Measurements from ENCODE around the gene AMY1A.
"Not testable (repeated sequence)": the region's sequence is repeated elsewhere in the genome, so short reads cannot be mapped to it uniquely, and the experiment has no call there.

AMY1A gene

GRCh38 chr1:103655460-103655859 lies at the start of gene AMY1A:
Gene AMY1A (plus strand): TSS chr1:103655760. CDS start chr1:103656331, 571 bp downstream.
- not testable (repeated sequence) for DNase-seq (ENCODE audit: low read depth)

- no peak for DNase-seq (ENCODE audit: low read depth)
These were observed 39.2 kb upstream of the AMY1A start for GRCh38 chr1:103616362-103616761.

DNA sequence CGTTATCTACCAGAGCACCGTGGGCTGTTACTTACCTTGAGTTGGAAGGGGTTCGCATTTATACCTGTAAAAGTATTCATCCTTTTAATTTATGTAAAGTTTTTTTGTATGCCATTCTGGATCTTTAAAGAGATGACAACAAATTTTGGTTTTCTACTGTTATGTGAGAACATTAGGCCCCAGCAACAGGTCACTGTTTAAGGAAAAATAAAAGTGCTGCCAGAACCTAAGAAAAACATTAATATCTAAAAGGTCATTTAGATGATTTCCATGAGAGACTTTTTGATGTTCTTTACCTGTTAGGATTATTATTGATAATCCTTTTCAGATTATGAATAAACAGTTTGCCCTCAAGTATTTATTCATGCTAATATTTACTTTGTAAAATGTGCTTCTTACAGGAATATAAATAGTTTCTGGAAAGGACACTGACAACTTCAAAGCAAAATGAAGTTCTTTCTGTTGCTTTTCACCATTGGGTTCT lies 38.5 kb upstream of the AMY1A start, which contains the start of gene AMY2A:
Gene AMY2A (plus strand): TSS at position 434 of the 484 bp plus-strand sequence. CDS start 14 bp downstream, at position 448.
- DNase-seq (ENCODE audit: low read depth): not testable (repeated sequence)

GRCh38 chr1:103627436-103627835 lies 28.1 kb upstream of the AMY1A start:
- not testable (repeated sequence) for DNase-seq (ENCODE audit: low read depth)

DNA sequence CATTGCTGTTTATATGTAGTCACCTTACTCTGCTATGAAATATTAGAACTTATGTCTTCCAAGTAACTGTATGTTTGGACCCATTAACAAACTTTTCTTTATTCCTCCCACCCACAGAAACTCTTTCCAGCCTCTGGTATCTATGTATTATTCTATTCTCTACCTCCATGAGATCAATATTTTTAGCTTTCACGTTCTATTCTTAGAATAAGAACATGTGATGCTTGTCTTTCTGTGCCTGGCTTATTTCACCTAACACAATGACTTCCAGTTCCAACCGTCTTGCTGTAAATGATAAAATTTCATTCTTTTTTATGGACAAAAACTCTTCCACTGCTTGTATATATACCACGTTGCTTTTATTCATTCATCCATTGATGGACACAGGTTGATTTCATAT lies 14.4 kb upstream of the AMY1A start:
- not testable (repeated sequence) for DNase-seq (ENCODE audit: low read depth)

GRCh38 chr1:103643908-103644307 lies 11.7 kb upstream of the AMY1A start:
- not testable (repeated sequence) for DNase-seq (ENCODE audit: low read depth)

GRCh38 chr1:103650305-103650704 lies 5.3 kb upstream of the AMY1A start:
- not testable (repeated sequence) for DNase-seq (ENCODE audit: low read depth)

DNA sequence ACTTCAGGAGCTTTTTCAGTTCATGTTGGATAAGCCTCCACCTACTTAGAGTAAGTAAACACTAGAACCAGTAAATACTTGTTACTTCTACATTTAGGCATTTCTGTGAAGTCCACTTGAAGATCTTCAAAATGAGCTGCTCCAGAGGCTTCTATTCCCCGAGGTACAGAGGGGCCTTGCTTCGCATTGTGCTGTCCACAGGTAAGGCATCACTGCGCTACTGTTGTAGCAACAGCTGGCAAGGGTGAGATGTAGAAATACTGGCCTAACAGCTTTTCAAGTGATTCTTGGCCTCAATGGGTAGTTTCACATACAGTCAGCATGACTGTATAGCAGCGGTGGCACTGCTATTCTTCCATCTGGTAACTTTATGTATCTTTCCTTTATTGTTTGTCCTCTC lies 4.7 kb upstream of the AMY1A start:
- not testable (repeated sequence) for DNase-seq (ENCODE audit: low read depth)

DNA sequence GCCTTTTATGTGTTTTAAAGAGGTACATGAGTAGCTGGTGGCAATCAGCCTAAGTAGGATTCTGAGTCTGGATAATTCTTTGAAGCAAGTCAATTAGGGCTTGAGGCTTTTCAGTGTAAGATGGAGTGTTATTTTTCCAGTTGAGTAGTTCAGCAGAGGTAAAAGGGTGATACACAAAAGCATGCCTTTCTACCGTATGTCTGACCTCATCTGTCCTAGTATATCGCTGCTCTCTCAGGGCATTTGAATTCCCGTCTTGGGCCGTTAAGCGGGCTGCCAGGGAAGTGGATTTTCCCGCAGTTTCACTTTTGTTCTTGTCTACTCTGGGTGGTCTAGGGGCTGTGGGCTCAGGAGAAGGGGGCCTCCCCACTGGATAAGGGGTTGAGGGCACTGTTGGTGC lies 1.4 kb upstream of the AMY1A start:
- DNase-seq (ENCODE audit: low read depth): not testable (repeated sequence)

GRCh38 chr1:103676335-103676734 lies 20.8 kb downstream of the AMY1A start:
- DNase-seq (ENCODE audit: low read depth): not testable (repeated sequence)

- DNase-seq (ENCODE audit: low read depth): not testable (repeated sequence)
These were observed 40.5 kb downstream of the AMY1A start, which contains the start of gene AMY1B for GRCh38 chr1:103696110-103696509. Gene AMY1B (minus strand): TSS chr1:103696210. CDS start chr1:103695639, 571 bp downstream.

GRCh38 chr1:103697430-103697829 lies 41.9 kb downstream of the AMY1A start:
- DNase-seq (ENCODE audit: low read depth): not testable (repeated sequence)

DNA sequence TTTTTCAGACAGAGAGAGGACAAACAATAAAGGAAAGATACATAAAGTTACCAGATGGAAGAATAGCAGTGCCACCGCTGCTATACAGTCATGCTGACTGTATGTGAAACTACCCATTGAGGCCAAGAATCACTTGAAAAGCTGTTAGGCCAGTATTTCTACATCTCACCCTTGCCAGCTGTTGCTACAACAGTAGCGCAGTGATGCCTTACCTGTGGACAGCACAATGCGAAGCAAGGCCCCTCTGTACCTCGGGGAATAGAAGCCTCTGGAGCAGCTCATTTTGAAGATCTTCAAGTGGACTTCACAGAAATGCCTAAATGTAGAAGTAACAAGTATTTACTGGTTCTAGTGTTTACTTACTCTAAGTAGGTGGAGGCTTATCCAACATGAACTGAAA lies 45.1 kb downstream of the AMY1A start:
- not testable (repeated sequence) for DNase-seq (ENCODE audit: low read depth)

- DNase-seq (ENCODE audit: low read depth): not testable (repeated sequence)
These were observed 45.7 kb downstream of the AMY1A start for GRCh38 chr1:103701256-103701655.

DNA sequence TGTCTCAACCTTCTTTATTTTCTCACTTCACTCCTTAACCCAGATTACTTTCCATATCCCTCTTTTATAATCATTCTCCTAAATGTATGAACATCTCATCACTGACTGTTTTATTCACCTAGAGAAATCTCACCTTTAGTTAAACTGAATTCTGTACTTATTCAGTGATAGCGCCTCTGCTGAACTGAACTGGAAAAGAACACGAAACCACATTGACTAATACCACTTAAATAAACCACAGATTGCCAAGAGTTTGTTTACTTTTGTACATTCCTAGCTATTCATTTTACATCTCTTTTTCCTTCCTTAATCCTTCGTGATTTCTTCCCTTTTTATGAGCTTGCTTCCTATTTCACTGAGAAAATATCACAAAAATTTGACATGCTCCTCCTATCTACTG lies 52.1 kb downstream of the AMY1A start:
- DNase-seq (ENCODE audit: low read depth): not testable (repeated sequence)

DNA sequence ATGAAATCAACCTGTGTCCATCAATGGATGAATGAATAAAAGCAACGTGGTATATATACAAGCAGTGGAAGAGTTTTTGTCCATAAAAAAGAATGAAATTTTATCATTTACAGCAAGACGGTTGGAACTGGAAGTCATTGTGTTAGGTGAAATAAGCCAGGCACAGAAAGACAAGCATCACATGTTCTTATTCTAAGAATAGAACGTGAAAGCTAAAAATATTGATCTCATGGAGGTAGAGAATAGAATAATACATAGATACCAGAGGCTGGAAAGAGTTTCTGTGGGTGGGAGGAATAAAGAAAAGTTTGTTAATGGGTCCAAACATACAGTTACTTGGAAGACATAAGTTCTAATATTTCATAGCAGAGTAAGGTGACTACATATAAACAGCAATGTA lies 54.8 kb downstream of the AMY1A start:
- DNase-seq (ENCODE audit: low read depth): not testable (repeated sequence)
